NOMO-1 (cell line): Measurements from ENCODE around the gene BACH2.

Source experiments
- DNase-seq, 2 experiments: peaks; one replicate each; lab custom pipeline; 2025; ENCODE audit not compliant: unreplicated experiment in 2 of 2; lab: John Stamatoyannopoulos, UW

The BACH2 gene

GRCh38 chr6:89952686-89953085, 344.0 kb downstream of the BACH2 start:
- DNase-seq, result peak; percentile 72 to 91

GRCh38 chr6:89952105-89952671, 344.5 kb downstream of the BACH2 start:
- no peak for DNase-seq

GRCh38 chr6:89951574-89952104, 345.0 kb downstream of the BACH2 start:
- no peak for DNase-seq

- peak in 1 of 2 experiments; percentile 16 for DNase-seq
Measured at GRCh38 chr6:89950879-89951391, 345.7 kb downstream of the BACH2 start.

- no peak for DNase-seq
Measured at GRCh38 chr6:89950446-89950845, 346.2 kb downstream of the BACH2 start.

GRCh38 chr6:89948876-89949275, 347.8 kb downstream of the BACH2 start:
- no peak for DNase-seq

GRCh38 chr6:89944826-89945407, 351.7 kb downstream of the BACH2 start:
- peak in 1 of 2 experiments; percentile 6 for DNase-seq

- DNase-seq, result no peak
Measured at GRCh38 chr6:89944181-89944755, 352.4 kb downstream of the BACH2 start.

GRCh38 chr6:89942601-89943000, 354.0 kb downstream of the BACH2 start:
- no peak for DNase-seq

GRCh38 chr6:89941763-89942497, 354.7 kb downstream of the BACH2 start:
- no peak for DNase-seq

- no peak for DNase-seq
Measured at GRCh38 chr6:89941031-89941762, 355.4 kb downstream of the BACH2 start.

GRCh38 chr6:89940225-89941027, 356.2 kb downstream of the BACH2 start:
- DNase-seq, result peak; percentile 49 to 74

GRCh38 chr6:89939144-89939543, 357.5 kb downstream of the BACH2 start:
- DNase-seq, result no peak

GRCh38 chr6:89938014-89938413, 358.6 kb downstream of the BACH2 start:
- no peak for DNase-seq

- no peak for DNase-seq
Measured at GRCh38 chr6:89936177-89936576, 360.5 kb downstream of the BACH2 start.

- DNase-seq, result no peak
Measured at GRCh38 chr6:89934685-89935366, 361.8 kb downstream of the BACH2 start.

- no peak for DNase-seq
Measured at GRCh38 chr6:89932245-89932802, 364.3 kb downstream of the BACH2 start.

- DNase-seq, result no peak
Measured at GRCh38 chr6:89930789-89931188, 365.9 kb downstream of the BACH2 start.

GRCh38 chr6:89928604-89929003, 368.0 kb downstream of the BACH2 start:
- DNase-seq, result no peak
